Activated B cell treated with CpG ODN at 0.5 μM for 24 hours (primary cell): Measurements from ENCODE around the gene MRGPRG. TPM values are rescaled to one million over a fixed set of nuclear protein-coding genes. Genes with fewer than 3 reads are reported as not detected.

ENCODE experiments used
- ATAC-seq: fragments of 200-7000 bp; cut with Tn5 transposase; one replicate; pipeline ENCODE4 v1.10.0; 2021; ENCODE audit warnings: low read depth, mild to moderate bottlenecking, moderate library complexity
- CTCF ChIA-PET: fragments of 350-600 bp; sonication (Branson Sonifier 250); formaldehyde crosslinking; loops from one replicate; lab custom pipeline; 2021; ENCODE audit warnings: antibody characterized with exemption; lab: Charles Lee
- POLR2A ChIA-PET: fragments of 350-600 bp; sonication (Branson Sonifier 250); formaldehyde crosslinking; loops from one replicate; lab custom pipeline; 2021; ENCODE audit warnings: antibody characterized with exemption; lab: Charles Lee
- DNase-seq: peaks from one replicate; pipeline ENCODE4 v3.0.0; 2022
- H3K27ac Mint-ChIP-seq: one replicate; pipeline ENCODE4 v1.8.0; 2020; ENCODE audit warnings: mixed read lengths
- H3K27me3 Mint-ChIP-seq: one replicate; pipeline ENCODE4 v1.8.0; 2021; ENCODE audit warnings: mixed read lengths
- H3K36me3 Mint-ChIP-seq: one replicate; pipeline ENCODE4 v1.8.0; 2021; ENCODE audit warnings: low read depth, mixed read lengths
- H3K4me1 Mint-ChIP-seq: one replicate; pipeline ENCODE4 v1.8.0; 2021; ENCODE audit warnings: mixed read lengths
- H3K4me3 Mint-ChIP-seq: one replicate; pipeline ENCODE4 v1.8.0; 2020; ENCODE audit warnings: mild to moderate bottlenecking, mixed read lengths
- H3K9me3 Mint-ChIP-seq: one replicate; pipeline ENCODE4 v1.8.0; 2020; ENCODE audit warnings: mixed read lengths
- intact Hi-C: fragments of 100-400 bp; cut with micrococcal nuclease; formaldehyde crosslinking; loops from one replicate; pipeline ENCODE4 v1.15.1; 2024
- total RNA-seq: library from RNA; stranded (reverse); gene quantifications from 2 replicates; pipeline ENCODE4 v1.2.3, GENCODE V29; 2022
- TF ChIP-seq, protein P1 (sequence below): fragments of 200-600 bp; IDR thresholded peaks from one replicate; pipeline ENCODE4 v1.8.0; 2022; ENCODE audit warnings: antibody characterized with exemption, mild to moderate bottlenecking

Gene MRGPRG
- total RNA-seq, 1 donor from 2014 or later: not detected

DNA sequence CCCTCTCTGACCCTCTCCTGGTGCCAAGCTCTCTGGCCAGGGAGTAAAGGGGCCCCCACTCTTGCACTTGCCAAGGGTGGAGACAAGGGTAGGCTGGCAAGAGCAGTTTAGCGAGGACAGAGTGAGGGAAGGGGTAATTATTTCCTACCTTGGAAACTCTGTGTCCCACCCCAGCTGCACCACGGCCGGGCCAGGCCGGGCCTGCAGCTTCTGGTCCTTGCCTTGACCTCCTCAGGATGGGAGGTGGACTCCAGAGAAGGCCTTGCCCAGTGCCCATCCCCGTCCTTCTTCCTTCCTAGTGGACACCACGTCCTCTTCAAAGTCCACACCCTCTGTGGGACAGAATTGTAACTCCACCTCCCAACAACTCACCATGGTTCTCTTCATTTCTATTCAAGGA is 35.1 kb downstream of the MRGPRG start:
- intact Hi-C loops: no loop called here
- TF ChIP-seq, protein P1, sequence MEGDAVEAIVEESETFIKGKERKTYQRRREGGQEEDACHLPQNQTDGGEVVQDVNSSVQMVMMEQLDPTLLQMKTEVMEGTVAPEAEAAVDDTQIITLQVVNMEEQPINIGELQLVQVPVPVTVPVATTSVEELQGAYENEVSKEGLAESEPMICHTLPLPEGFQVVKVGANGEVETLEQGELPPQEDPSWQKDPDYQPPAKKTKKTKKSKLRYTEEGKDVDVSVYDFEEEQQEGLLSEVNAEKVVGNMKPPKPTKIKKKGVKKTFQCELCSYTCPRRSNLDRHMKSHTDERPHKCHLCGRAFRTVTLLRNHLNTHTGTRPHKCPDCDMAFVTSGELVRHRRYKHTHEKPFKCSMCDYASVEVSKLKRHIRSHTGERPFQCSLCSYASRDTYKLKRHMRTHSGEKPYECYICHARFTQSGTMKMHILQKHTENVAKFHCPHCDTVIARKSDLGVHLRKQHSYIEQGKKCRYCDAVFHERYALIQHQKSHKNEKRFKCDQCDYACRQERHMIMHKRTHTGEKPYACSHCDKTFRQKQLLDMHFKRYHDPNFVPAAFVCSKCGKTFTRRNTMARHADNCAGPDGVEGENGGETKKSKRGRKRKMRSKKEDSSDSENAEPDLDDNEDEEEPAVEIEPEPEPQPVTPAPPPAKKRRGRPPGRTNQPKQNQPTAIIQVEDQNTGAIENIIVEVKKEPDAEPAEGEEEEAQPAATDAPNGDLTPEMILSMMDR: no peak
- CTCF ChIA-PET: no interaction called here
- POLR2A ChIA-PET: no interaction called here
- Mint-ChIP-seq H3K36me3 (no peaks in the 10 kb centered on the region), H3K9me3 (peaks cover 2% of the 10 kb centered on the region), H3K27ac (no peak overlapping the region), H3K4me3 (no peak overlapping the region), H3K27me3 (peaks cover 5% of the 10 kb centered on the region), H3K4me1 (no peaks in the 10 kb centered on the region)
- ATAC-seq (no peak), DNase-seq (no peak)

DNA sequence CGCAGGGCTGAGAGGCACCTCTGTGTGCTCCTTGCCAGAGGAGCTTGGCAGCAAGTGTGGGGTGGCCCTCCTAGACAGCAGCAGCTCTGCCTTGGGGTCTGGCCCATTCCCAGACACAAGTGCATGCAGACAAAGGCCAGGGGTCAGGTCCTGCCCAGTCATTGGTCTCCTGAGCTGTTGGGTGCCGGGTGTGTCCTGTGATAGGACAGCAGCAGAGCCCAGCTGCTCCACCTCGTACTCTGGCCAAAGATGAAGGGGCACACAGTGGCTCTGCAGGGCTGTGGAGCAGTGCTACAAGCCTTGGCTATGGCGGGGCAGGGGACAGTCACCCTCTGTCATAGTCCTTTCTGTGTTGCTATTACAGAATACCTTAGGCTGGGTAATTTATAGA is 36.2 kb downstream of the MRGPRG start:
- Mint-ChIP-seq H3K9me3 (peaks cover 7% of the 10 kb centered on the region), H3K4me1 (no peaks in the 10 kb centered on the region), H3K27ac (no peak overlapping the region), H3K27me3 (peaks cover 5% of the 10 kb centered on the region), H3K4me3 (no peak overlapping the region), H3K36me3 (no peaks in the 10 kb centered on the region)
- no peak for ATAC-seq
- TF ChIP-seq, protein P1: no peak
- intact Hi-C loops: no loop called here
- ChIA-PET CTCF (no interaction called here), POLR2A (no interaction called here)
- no peak for DNase-seq

DNA sequence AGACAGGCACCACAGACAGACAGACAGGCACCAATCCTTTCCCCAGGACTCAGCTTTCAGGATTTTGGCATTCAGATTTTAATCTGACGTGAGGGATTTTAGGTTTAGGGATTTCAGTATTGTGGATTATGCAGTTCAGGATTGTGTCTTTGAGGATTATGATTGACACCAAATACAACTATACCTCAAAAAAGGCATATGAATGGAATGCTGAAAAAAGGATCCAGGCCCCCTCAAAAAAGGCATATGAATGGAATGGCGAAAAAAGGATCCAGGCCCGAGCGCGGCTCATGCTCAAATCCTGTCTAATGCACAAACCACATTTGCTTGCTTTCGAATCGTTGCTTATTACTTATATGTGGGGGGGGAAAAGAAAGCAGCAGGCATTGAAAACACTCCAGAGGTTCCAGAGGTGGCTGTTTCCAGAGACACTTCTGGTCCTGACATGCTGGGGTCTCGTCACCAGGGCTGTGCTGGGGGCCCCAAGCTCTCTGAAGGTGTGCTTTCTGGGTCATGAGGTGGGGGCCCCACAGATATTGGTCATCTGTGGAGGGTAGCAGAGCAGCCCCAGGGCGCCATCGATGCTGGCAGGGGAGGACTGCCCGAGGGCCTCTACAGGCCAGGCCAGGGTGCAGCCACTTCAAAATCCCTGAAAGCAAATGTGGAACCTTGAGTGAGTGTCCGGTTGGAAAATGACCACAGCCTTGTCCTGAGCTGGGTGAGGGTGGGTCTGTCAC is 36.7 kb downstream of the MRGPRG start:
- POLR2A ChIA-PET: no interaction called here
- H3K4me3 Mint-ChIP-seq: no peak overlapping the region
- TF ChIP-seq, protein P1: no peak
- no peak overlapping the region for H3K27ac Mint-ChIP-seq
- H3K9me3 Mint-ChIP-seq: peaks cover 8% of the 10 kb centered on the region
- no peak for DNase-seq
- intact Hi-C loops: no loop called here
- H3K36me3 Mint-ChIP-seq: no peaks in the 10 kb centered on the region
- ATAC-seq: no peak
- H3K4me1 Mint-ChIP-seq: no peaks in the 10 kb centered on the region
- CTCF ChIA-PET: no interaction called here
- peaks cover 5% of the 10 kb centered on the region for H3K27me3 Mint-ChIP-seq

DNA sequence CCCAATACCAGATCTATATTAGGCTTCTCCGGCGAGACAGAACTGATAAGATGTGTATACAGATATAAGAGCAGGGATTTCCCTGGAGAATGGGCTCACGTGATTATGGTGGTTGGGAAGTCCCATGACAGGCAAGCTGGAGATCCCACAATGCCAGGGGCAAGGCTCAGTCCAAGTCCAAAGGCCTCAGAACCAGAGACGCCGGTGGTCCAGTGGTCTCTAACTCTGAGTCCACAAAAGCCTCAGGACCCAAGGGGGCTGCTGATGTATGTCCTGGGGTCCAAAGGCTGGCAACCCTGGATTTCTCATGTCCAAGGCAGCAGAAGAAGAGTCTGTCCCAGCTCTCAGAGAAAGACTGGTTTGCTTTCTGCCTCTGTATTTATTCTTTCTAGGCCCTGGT is 37.7 kb downstream of the MRGPRG start:
- TF ChIP-seq, protein P1: no peak
- Mint-ChIP-seq H3K4me1 (no peaks in the 10 kb centered on the region), H3K4me3 (no peak overlapping the region), H3K27me3 (peaks cover 6% of the 10 kb centered on the region), H3K9me3 (peaks cover 12% of the 10 kb centered on the region), H3K36me3 (no peaks in the 10 kb centered on the region), H3K27ac (no peak overlapping the region)
- intact Hi-C loops: no loop called here
- POLR2A ChIA-PET: no interaction called here
- DNase-seq: no peak
- CTCF ChIA-PET: no interaction called here
- ATAC-seq: no peak

DNA sequence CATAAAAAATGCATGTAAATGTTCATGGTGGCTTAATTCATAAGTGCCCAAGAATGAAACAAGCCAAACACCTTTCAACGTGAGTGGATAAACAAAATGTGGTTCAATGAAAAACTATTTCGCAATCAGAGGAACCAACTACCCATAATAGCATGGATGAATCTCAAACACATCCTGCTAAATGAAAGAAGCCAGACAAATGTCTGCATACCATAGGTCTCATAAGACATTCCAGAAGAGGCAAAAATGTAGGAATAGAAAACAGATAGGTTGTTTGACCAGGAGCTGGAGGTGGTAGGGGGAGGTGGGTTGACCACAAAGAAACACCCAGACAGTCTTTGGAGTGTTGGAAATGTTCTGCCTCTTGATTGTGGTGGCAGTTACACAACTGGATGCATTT is 40.3 kb downstream of the MRGPRG start:
- H3K4me1 Mint-ChIP-seq: no peaks in the 10 kb centered on the region
- DNase-seq: no peak
- H3K4me3 Mint-ChIP-seq: no peak overlapping the region
- ATAC-seq: no peak
- intact Hi-C loops: no loop called here
- TF ChIP-seq, protein P1: no peak
- no peaks in the 10 kb centered on the region for H3K36me3 Mint-ChIP-seq
- H3K9me3 Mint-ChIP-seq: peaks cover 15% of the 10 kb centered on the region
- ChIA-PET CTCF (no interaction called here), POLR2A (no interaction called here)
- no peak overlapping the region for H3K27ac Mint-ChIP-seq
- peaks cover 8% of the 10 kb centered on the region for H3K27me3 Mint-ChIP-seq
